ENCODE data around the gene ARHGAP23. TPM values are rescaled to one million over a fixed set of nuclear protein-coding genes. Genes with fewer than 3 reads are reported as not detected.

Gene ARHGAP23
- total RNA-seq, 1 experiment from 2014 or later, result 97.9 TPM

DNA sequence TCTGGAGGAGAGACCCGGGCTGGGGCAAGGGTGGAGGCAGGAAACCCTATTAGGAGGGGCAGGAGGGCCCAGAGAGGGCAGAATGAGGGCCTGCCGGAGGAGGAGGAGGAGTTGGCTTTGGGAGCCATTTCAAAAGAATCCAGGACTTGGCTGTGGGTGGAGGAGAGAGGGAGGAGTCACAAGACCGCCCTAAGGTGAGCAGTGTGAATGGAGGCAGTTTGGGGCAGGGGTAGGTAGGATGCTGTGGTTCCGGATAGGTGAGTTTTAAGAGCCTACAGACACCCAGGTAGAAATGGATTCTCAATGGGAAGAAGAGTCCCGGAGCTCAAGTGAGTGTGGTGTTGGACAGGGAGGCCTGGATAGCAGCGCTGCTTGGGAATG, 80.3 kb downstream of the ARHGAP23 start:
- H3K56ac ChIP-seq (ENCODE audit: insufficient read length, low read depth, low read length), result no peak overlapping the region

More for the DNA sequence above, 80.3 kb downstream of the ARHGAP23 start:
- H3K9ac ChIP-seq (ENCODE audit: extremely low read depth, insufficient read length, low read length), result no peak overlapping the region
- no peaks in the 10 kb centered on the region for H3K79me2 ChIP-seq (ENCODE audit: insufficient read depth, low read length)
- H2AK5ac ChIP-seq (ENCODE audit: insufficient read length, low read length), result no peak overlapping the region
- no peak overlapping the region; the same call in 1 of the 2 replicates for H3K14ac ChIP-seq (ENCODE audit: insufficient read depth, low read length)
- DNase-seq, result peak; percentile 77
- H2BK15ac ChIP-seq (ENCODE audit: low read depth, low read length), result no peak overlapping the region
- H3K4me2 ChIP-seq (ENCODE audit: insufficient read depth, insufficient read length, low read length), result peak overlapping the region; percentile 67
- H2BK12ac ChIP-seq (ENCODE audit: insufficient read length, low read depth, low read length), result no peak overlapping the region
- Mint-ChIP-seq H3K4me1 (peaks cover 35 to 43% of the 10 kb centered on the region in 2 experiments), H3K9me3 (no peaks in the 10 kb centered on the region), H3K27ac (peak overlapping the region in 2 of 3 experiments; percentile 25 to 34; a peak in 2 of 7 replicates), H3K36me3 (ENCODE audit: insufficient read depth in 1 of 3, low read depth in 3 of 3) (peaks cover 0 to 33% (median 0%) of the 10 kb centered on the region in 3 experiments; a peak in 5 of 7 replicates), H3K27me3 (ENCODE audit: low read depth) (peaks cover 30% of the 10 kb centered on the region), H3K4me3 (peak overlapping the region in 1 of 2 experiments; percentile 66; a peak in 2 of 5 replicates)
- TF ChIP-seq CTCF (conservative IDR thresholded peaks at IDR 0.05), result no peak
- whole genome bisulfite sequencing (ENCODE audit: extremely low coverage, insufficient read length, low lambda C conversion rate), result no CpG with 5 or more reads among the region's 6 CpGs
- H2BK5ac ChIP-seq (ENCODE audit: insufficient read length, low read length), result no peak overlapping the region
- no peaks in the 10 kb centered on the region; the same call in 1 of the 2 replicates for H3K27me3 ChIP-seq (ENCODE audit: insufficient read depth, low read length)
- H4K20me1 ChIP-seq (ENCODE audit: control insufficient read depth, insufficient read depth, insufficient read length), result no peaks in the 10 kb centered on the region
- H3K4me1 ChIP-seq (ENCODE audit: insufficient read depth, low read length), result peaks cover 8% of the 10 kb centered on the region; the same call in 1 of the 2 replicates
- no peaks in the 10 kb centered on the region for H3K9me3 ChIP-seq (ENCODE audit: control insufficient read depth, low read depth, low read length)
- H4K5ac ChIP-seq (ENCODE audit: insufficient read length, low read depth, low read length), result no peak overlapping the region
- no peak overlapping the region for H3K23ac ChIP-seq (ENCODE audit: insufficient read length, low read depth, low read length)
- peaks cover 18% of the 10 kb centered on the region for H3K23me2 ChIP-seq (ENCODE audit: insufficient read length, low read depth, low read length, poor library complexity, severe bottlenecking)
- no peak overlapping the region for H3K27ac ChIP-seq (ENCODE audit: insufficient read length, low read depth, low read length)
- no peak overlapping the region for H3K18ac ChIP-seq (ENCODE audit: insufficient read length, low read depth, low read length)
- no peaks in the 10 kb centered on the region for H3K79me1 ChIP-seq (ENCODE audit: insufficient read depth, low read depth, low read length, poor library complexity, severe bottlenecking)
- no peak overlapping the region for H2AFZ ChIP-seq (ENCODE audit: low read length)
- no peak overlapping the region for H4K8ac ChIP-seq (replicated peaks; ENCODE audit: insufficient read length, low read depth, low read length)
- no peak overlapping the region for H2BK20ac ChIP-seq (ENCODE audit: low read depth, low read length, poor library complexity, severe bottlenecking)
- no peak overlapping the region for H4K91ac ChIP-seq (ENCODE audit: insufficient read length, low read depth, low read length)
- no peak overlapping the region for H3T11ph ChIP-seq (ENCODE audit: low read length)
- H2BK120ac ChIP-seq (ENCODE audit: low read depth, low read length, poor library complexity, severe bottlenecking), result no peak overlapping the region
- H3K4ac ChIP-seq (ENCODE audit: low read depth, low read length), result no peak overlapping the region
